H1 (cell line): Measurements from ENCODE around the gene CLTCL1. TPM values are rescaled to one million over a fixed set of nuclear protein-coding genes. Genes with fewer than 3 reads are reported as not detected.

Experiments
- BCL11A ChIP-seq, 2 experiments: IDR thresholded peaks; one replicate each; pipeline ENCODE4 v1.6.1; 2011; ENCODE audit warnings: low read depth in 2 of 2, low read length in 2 of 2, mild to moderate bottlenecking in 2 of 2
- CBX8 ChIP-seq: fragments of 300-800, 300-1000 bp; sonication (generic); IDR thresholded peaks from 2 replicates; pipeline ENCODE4 v1.7.1; 2016; ENCODE audit warnings: low read depth, low read length, borderline replicate concordance
- JUN ChIP-seq: IDR thresholded peaks from 2 replicates; pipeline ENCODE4 v1.6.1; 2011; ENCODE audit warnings: low read depth, mild to moderate bottlenecking, improper control_type of control experiment, low read length
- POLR2A ChIP-seq, 2 experiments: IDR thresholded peaks; 1 replicate in 1 of 2; 2 replicates in 1 of 2; pipeline ENCODE4 v1.6.1; 2011; ENCODE audit warnings: low read depth in 2 of 2, low read length in 2 of 2, mild to moderate bottlenecking in 2 of 2; ENCODE audit errors: control extremely low read depth in 1 of 2
- SUZ12 ChIP-seq: fragments of 200-600 bp; sonication (generic); IDR thresholded peaks from 2 replicates; pipeline ENCODE4 v1.6.1; 2012; ENCODE audit warnings: mild to moderate bottlenecking, inconsistent platforms, low read length, moderate library complexity, mixed read lengths
- polyA plus RNA-seq, 7 experiments: library from polyadenylated mRNA; depleted of rRNA in 3 of 7; stranded (reverse) in 5 of 7; unstranded in 2 of 7; fragments of >200 nt in 5 of 7; fragments of 200-250 nt in 2 of 7; gene quantifications; 1 replicate in 5 of 7; 2 replicates in 1 of 7; 4 replicates in 1 of 7; pipeline versions ENCODE4 v1.2.1 to v1.2.3, GENCODE V29; 2011 to 2013; ENCODE audit warnings: missing spikeins in 2 of 7, mixed read lengths in 2 of 7
- total RNA-seq: library from RNA; stranded (reverse); fragmentation: NEBNext Ultra II Directional; extraction: Animal tissue kit (Norgen Biotek cat#: 25700); gene quantifications from 2 replicates; pipeline ENCODE4 v1.2.1, GENCODE V29; 2021

Gene CLTCL1
- total and polyA plus RNA-seq, 2 of the 8 experiments (the other 6 are each of a cell fraction or from before 2014, with no cell fraction given), result 12.4 to 17.0 TPM

GRCh38 chr22:19194766-19195536, 96.6 kb downstream of the CLTCL1 start (continued):
- no peak for TF ChIP-seq POLR2A (IDR thresholded peaks at IDR 0.05; ENCODE audit: control extremely low read depth in 1 of 2, low read depth in 2 of 2, low read length in 2 of 2)
- TF ChIP-seq CBX8, result no peak
- no peak for TF ChIP-seq BCL11A (IDR thresholded peaks at IDR 0.05; ENCODE audit: low read depth in 2 of 2, low read length in 2 of 2)
- no peak for TF ChIP-seq SUZ12
- no peak for TF ChIP-seq JUN
